Natural killer cell treated with Interleukin-12 subunit alpha and Interleukin-12 subunit beta and Interleukin-15 and Interleukin-18, amount 100 ng/mL, for 72 hours (primary cell): ENCODE measurements around the gene OTUD4. TPM values are rescaled to one million over a fixed set of nuclear protein-coding genes. Genes with fewer than 3 reads are reported as not detected.

Experiments
- ATAC-seq, 2 donors: fragments of 150-1000 bp; cut with Tn5 transposase in 1 of 2; sonication (Bioruptor Pico), chemical (Tn5 transposase) in 1 of 2; 2 replicates each; pipeline ENCODE4 v1.10.0; 2021
- DNase-seq: peaks from one replicate; pipeline ENCODE4 v3.0.0; 2022; ENCODE audit warnings: low spot score
- H3K27ac Mint-ChIP-seq, 2 donors: 1 replicate in 1 of 2; 2 replicates in 1 of 2; pipeline ENCODE4 v1.8.0; 2022; ENCODE audit warnings: mixed read lengths in 2 of 2, mild to moderate bottlenecking in 1 of 2, moderate library complexity in 1 of 2
- H3K27me3 Mint-ChIP-seq, 2 donors: 1 replicate in 1 of 2; 2 replicates in 1 of 2; pipeline ENCODE4 v1.8.0; 2022; ENCODE audit warnings: mixed read lengths in 2 of 2
- H3K36me3 Mint-ChIP-seq: one replicate; pipeline ENCODE4 v1.8.0; 2022; ENCODE audit warnings: mixed read lengths
- H3K4me1 Mint-ChIP-seq, 2 donors: 1 replicate in 1 of 2; 2 replicates in 1 of 2; pipeline ENCODE4 v1.8.0; 2022; ENCODE audit warnings: low read depth in 2 of 2, mixed read lengths in 2 of 2, mild to moderate bottlenecking in 1 of 2
- H3K4me3 Mint-ChIP-seq: one replicate; pipeline ENCODE4 v1.8.0; 2022; ENCODE audit warnings: mixed read lengths
- H3K9me3 Mint-ChIP-seq: 2 replicates; pipeline ENCODE4 v1.8.0; 2022; ENCODE audit warnings: mixed read lengths
- total RNA-seq, 2 donors: library from RNA; stranded (reverse); gene quantifications; one replicate each; pipeline ENCODE4 v1.2.3, GENCODE V29; 2022

The OTUD4 gene
- total RNA-seq, 2 donors from 2014 or later = 44.1 to 60.8 TPM

- H3K27ac Mint-ChIP-seq = no peak overlapping the region
- peak in 1 of 2 donors; percentile 44 for ATAC-seq
- peaks cover 17 to 18% of the 10 kb centered on the region in 2 donors for H3K4me1 Mint-ChIP-seq
Observed at GRCh38 chr4:145083891-145084605, 96.3 kb downstream of the OTUD4 start.

More at GRCh38 chr4:145083891-145084605, 96.3 kb downstream of the OTUD4 start:
- no peak overlapping the region for H3K4me3 Mint-ChIP-seq
- H3K36me3 Mint-ChIP-seq = peaks cover 18% of the 10 kb centered on the region
- no peak for DNase-seq
- no peaks in the 10 kb centered on the region for H3K27me3 Mint-ChIP-seq
- no peaks in the 10 kb centered on the region for H3K9me3 Mint-ChIP-seq

Other genes with a start within 250 kb of the OTUD4 start
- 10 to 100 TPM; 33.9 to 37.4 TPM for gene ANAPC10, start 82.4 kb downstream of the OTUD4 start, total RNA-seq
- gene ABCE1, start 82.3 kb downstream of the OTUD4 start, total RNA-seq = 100 to 1,000 TPM in 1 of 2 donors, 10 to 100 TPM in 1; 89.7 to 119 TPM